T-helper 2 cell (primary cell): ENCODE results near the gene USP7.
"Not testable (repeated sequence)": the region's sequence is repeated elsewhere in the genome, so short reads cannot be mapped to it uniquely, and the experiment has no call there.

ENCODE experiments used
- DNase-seq, 5 experiments: peaks; one replicate each; pipeline versions ENCODE4 v3.0.0 to v3.0.0-alpha.2; 2012 to 2022

Gene USP7

DNA sequence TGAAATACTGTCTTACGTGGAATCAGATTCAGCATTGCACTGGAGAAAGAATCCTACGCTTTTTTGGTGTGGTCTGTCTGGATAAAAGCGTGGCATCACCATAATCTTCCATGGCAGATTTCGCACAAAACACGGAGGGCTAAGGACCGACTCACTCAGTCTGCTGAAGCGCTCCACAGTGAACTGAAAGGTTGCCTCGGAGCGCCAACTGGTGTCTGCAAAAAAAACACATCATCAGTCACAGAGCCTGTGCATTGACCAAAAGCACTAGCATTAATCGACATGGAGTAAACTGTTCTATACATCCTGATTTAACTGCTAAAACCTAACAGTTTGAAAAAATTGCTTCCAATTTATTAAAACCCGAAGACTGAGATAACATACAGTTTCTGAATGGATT is 40.5 kb downstream of the USP7 start:
- DNase-seq = no peak

DNA sequence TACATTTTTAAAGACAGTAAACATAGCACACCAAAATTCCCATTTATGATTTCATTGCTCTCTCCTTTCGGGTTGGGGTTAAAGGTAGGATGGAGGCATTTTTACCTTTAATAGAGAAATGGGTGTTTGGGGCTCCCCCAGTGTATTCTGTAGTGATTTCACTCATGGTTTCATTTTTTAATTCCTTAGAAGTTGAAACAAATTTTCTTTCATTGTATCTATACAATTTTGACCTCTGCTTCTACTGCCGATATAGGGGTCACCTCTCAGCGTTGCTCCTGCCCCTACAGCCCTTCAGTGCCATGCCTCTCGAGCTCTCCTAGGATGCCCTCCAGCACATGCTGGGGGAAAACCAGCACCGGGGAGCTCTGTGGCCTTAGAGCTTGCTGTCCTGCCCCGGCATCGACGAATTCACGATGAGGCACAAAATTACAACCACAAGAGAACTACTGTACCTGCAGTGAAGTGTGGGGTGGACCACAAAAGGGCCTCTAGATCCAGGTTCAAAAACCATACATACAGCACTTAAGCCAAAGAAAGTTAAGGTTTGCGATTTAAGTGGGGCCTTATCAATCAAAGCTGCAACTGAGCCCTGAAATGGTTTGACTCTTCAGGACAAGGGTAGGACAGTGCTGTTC is 42.2 kb downstream of the USP7 start:
- DNase-seq = peak in 1 of 5 experiments; percentile 47

DNA sequence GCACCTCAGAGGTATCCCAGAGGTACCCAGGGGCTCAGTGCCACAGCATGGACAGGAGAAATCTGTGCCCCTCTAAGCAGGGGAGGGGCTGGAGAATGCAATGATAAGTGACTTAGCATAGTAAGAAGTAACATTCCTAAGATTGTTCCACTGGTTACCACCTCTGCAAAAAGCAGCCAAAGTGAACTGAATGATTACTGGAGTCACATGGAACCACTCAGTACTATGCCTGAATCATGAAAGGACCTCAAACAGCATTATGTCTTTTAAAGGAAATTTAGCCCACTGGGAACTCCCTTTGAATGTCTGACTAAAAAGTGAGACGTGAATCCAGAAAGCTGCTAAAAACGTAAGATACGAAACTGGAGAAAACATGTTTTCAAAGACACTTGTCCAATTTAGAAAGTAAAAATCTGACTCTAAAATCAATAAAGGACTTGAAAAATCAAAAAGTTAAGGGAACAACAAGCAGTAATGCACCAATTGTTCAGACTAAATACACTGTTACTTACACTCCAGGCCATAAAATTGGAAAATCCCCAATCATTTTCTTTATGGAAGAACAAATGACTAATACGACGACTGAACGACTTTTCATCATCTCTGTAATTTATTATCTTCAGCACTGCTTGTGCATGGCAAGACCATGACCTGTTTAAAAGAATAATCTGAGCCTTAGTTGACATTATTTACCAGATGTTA is 42.9 kb downstream of the USP7 start:
- DNase-seq = peak in 1 of 5 experiments; percentile 22

DNA sequence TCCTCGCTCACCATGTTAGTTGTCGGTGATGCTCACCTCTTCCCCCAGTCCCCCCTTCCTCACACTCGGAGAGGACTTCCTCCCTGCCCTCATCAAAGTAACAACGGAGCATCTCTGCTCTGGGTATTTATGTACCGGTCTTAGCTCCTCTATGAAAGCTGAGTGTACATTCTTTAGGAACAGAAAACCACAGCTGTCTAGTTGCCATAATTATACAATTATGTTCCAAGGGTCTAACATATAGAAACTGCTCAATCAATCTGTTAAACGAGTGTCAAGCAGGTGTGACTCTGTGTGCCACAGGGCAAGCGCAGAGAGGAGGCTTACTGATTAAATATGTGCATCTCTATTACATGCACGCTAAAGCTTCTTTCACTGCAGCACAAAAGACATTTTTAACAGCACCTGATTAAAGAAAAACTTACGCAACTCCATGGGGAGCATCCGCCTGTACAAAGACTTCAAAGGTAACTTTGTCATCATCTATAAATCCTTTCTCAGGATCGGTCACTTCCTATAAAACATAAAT is 43.7 kb downstream of the USP7 start:
- no peak for DNase-seq

DNA sequence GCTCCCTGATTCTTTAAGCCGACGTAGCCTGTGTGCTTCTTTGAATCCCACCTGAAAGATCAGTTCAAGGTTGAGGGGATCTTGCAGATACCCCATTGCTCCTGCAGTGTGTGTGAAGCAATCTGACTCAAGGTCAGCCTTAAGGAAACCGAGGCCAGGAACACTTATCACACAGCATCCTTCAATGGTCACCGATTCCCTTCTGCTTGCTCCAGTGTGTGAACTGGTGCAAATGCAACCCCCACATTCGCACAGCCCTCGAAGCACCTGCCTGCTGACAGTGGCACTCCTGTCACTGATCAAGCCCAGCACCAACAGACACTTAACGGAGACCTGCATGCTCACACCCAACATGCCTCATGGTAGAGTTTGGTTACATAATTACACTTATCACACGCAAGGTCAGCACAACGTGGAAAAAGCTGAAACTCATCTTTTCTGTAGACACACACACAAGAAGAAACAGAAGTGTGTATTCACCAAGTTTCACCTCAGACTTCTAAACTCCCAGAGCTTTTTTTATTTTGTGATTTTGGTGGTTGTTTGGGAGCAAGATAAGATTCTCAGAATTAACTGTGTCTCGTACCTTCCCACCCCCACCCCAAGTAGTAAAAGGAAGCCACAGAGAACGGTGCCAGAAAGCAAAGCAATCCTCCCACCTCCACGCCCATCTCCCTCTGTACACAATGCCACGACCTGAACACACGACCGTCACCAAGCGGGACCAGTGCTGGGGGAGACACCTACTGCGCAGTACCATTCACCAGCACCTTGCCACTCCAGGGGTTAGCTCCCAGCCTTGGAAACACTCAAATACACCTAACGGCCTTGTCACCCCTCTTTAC is 44.4 kb downstream of the USP7 start:
- DNase-seq = peak in 1 of 5 experiments; percentile 77

DNA sequence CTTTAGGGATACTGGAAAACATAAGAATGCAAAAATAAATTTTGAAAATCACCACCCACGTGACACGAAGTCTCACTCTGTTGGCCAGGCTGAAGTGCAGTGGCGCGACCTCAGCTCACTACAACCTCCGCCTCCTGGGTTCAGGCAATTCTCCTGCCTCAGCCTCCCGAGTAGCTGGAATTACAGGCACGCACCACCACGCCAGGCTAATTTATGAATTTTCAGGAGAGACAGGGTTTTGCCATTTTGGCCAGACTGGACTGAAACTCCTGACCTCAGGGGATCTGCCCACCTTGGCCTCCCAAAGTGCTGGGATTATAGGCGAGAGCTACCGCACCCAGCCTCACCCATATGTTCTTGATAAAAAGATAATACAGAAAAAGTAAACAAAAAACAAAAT is 46.4 kb downstream of the USP7 start:
- DNase-seq = not testable (repeated sequence)

DNA sequence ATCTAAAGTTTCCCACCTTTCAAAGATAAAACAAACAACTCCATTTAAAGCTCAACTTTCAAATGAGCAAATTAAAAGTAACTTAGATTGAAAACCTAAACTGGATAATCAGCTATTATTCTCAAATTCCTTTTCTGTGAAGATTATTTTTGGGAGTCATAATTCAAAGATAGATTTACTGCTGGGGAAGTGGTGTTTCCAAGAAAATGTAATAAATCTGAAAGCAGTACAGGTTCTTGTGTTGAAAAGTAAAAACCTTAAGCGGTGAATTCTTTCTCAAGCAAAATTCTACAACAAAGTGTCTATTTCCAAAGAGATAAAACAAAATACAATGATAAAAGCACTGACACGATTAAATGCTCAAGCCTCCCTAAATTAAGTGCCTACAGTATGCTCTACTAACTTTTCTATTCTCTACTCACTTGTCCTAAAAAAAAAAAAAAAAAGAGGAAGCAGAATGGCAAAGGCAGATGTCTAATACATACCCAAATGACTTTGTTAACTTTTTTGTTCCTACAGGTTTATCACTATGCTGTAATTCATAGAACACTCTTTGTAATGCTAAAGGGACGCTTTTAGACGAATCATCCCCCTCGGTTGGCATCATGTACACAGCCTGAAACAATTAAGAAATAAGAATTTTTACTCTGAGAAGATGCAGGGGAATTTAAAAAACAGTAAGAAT is 47.0 kb downstream of the USP7 start:
- no peak for DNase-seq

DNA sequence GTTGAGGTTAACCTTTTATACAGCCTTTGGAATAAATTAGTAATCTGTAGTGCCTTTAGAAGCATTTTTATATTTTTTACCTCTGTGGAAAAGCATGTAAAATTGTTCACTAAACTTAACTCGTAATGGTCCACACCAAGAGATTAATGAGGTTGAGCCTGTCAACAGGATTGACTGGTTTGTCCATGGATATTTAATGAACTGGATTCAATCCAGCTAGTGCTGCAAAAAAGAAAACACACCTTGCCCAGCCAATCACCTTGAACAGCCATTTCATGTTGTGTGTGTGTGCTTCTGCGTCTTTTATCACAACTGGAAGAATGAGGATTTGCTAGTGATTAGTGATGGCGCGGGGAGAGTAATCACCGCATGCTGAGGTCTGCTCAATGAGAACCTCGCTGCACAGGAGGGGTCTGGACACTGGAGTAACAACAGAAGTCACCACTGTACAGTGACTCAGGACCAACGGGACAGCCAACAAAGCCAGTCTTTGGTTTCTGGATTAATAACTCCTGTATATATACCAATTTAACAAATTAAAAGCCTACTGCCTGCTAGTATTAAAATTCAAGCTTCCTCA is 47.9 kb downstream of the USP7 start:
- DNase-seq = no peak

DNA sequence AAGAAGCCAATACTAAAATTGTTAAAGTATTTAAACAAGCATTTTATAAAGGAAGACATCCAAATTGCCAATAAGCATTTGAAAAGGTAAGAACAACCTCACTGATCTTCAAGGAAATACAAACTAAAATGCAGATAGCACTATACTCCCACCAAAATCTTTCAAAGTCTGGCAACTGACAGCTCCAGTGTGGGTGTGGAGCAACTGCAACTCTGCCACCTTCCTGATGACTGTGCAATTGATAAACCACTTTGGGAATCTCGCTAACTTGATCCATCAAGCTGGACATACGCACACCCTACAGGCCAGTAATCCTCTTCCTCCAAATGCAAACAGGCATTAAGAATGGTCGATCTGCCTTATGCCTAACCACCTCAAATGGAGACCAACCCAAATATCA is 49.6 kb downstream of the USP7 start:
- no peak for DNase-seq

DNA sequence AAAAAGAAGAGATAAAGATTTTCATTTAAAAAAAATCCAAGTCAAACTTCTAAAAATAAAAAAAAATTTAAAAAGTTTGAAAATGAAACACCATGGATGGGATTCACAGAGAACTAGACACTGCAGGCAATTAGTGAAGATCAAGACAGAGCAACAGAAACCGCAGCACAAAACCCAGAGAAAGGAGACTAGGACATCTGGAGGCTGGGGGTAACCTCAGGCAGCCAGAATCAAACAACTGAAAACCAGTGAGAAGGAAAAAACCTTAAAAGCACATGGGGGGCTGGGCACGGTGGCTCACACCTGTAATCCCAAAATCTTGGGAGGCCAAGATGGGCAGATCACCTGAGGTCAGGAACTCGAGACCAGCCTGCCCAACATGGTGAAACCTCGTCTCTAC is 50.9 kb downstream of the USP7 start:
- no peak for DNase-seq

DNA sequence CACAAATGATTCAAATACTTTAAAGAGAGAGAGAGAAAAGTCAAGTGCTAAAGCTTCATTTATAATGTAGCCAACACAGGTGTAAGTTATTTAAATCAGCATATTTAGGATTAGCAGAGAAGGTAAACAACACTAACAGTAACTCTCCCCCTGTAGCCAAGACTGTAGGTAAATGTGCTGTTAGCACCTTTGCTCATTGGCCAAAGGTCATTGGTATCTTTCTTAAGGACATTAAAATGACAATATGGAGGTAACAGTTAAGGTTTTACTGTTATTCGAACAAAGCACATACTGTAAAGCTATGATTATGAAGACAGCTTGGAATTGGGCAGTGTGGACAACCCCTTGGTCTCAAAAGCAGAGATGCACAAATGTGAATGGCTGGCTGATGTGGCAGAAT is 52.9 kb downstream of the USP7 start:
- DNase-seq = no peak

DNA sequence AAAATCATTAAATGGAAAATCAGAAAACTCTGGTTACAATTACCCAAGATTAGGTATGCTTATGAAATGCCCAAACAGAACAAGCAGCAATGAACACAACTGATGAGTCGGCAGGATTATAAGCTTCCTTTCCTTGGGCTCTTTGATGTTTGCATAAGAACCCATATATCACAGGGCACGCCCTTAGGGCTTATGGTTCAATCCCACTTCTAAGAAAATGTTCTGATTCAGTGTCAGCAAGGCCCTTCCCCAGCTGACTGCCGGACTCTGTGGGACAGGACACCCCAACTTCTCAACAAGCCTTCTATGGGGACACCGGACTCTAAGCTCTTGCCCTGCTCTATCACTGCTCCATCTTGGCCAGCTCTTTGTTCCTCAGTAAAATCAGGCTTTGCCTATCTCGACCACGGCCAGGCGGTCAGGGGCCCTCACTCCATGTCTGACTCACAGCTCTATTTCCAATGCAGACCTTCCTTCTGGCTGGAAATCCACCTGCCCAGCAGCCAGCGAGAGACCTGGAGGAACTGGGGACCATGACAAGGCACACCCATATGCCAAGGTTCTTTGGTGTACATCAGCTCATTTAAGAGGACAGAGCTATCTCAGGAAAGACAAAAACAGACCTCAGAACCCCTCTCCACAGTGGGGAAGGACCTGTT is 54.8 kb downstream of the USP7 start:
- DNase-seq = no peak

DNA sequence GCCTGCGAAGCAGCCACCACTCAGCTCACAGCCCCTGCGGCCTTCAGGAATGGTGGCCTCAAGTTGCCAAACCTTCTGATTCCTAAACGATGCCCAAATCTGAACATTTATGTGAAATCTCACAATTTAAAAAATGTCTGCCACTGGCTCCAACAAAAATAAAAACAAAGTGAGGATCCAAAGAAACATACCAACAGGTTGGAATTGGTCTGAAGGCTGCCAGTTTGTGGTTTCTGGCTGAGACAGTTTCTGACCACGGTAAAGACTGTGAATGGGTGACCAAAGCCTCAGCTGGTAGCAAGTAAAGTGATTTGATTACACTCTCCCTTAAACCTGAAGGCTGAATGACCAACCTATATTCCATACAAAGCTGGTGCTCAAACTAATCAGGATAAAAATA is 56.6 kb downstream of the USP7 start:
- no peak for DNase-seq

DNA sequence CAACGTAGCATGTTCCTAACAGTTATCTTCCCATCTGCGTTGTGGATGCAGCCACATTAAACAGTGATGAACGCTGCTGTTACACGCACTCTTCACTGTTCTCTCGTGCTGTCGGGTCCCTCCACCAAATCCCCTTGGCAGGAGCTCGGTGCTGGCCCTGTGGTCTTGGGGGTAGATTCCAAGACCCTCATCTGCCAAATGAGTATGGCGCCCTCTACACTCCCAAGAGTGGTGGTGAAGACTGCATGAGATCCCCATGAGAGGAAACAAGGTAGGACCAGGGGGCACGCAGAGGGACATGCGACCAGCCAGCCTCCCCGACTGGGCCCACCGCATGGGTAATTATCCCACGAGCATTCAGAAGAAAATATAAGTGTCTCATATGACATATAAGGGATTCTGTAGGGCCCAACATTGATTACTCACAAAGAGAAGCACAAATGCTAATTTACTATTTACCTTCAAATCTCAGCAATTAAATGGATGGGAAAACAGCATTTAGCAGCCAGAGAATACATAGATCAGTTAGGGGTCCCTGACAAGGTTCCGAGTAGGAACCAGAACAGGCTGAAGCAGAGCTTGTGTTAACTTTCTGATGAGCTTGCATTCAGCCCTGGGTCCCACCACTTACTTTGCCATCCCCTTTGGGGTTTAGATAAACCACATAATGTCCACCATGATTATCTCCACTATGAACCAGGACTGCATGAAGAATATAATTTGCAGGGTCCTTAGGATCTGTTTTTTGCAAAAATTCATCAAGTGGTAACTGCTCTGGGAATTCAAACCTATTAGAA is 57.7 kb downstream of the USP7 start:
- DNase-seq = no peak

DNA sequence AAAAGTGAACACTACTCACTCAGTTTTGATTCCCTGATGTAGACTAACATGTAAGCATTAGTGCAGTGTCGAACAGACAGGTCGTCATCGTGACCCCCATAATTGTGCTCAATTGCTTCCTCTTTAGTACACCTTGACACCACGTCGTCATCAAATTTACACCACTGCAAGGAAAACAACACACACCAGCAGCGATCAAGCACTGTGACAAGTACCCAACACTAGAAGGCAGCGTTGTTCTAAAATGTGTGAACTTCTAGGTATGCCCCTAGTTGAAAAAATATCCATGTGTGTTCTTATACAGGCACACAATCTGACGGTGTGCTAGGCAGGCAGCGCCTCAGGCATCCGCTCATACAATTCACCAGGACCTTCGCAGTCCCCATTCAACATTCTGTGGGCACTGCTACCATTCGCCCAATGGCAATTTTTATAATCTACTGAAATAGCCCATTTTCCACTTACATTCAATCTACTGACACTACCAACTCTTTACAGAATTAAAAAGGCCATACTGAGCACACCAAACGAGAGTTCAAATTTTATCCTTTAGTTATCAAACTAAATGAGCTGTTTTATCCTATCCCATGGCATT is 58.4 kb downstream of the USP7 start:
- peak in 1 of 5 experiments; percentile 66 for DNase-seq

DNA sequence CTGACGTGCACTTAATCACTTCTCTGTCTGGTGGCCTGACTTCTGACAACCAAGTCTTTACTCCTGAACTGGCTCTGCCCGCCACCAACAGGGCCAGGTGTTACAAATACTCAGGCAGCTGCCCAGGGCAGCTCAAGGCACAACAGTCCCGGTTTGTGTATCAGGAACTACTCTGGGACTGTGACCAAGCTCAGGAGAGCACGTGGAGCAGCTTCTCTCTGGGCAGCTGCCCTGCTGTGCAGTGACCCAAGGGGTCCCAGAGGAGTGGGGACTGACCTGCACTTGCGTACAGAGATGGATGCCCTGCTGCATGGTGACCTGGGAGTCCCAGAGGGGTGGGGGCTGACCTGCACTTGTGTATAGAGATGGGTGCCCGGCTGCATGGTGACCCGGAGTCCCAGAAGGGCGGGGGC is 59.7 kb downstream of the USP7 start:
- no peak for DNase-seq

DNA sequence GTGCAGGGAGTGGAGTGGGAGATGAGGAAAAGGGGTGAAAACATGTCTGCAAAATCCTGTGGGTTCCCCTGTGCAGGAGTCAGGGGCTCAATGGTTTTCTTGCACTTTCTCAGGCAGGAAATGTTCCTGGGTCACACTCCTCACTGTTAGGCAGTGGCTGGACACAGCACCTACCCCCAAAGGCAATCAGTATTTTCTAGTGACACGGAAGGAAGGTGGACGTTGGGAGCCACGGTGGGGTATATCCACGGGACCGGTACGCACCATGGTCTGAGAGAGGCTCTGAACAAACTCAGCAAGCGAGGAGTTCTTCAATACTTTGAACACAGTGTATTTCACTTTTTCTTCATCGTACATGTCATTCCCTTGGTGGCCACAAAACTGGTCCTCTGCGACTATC is 60.7 kb downstream of the USP7 start:
- DNase-seq = no peak

DNA sequence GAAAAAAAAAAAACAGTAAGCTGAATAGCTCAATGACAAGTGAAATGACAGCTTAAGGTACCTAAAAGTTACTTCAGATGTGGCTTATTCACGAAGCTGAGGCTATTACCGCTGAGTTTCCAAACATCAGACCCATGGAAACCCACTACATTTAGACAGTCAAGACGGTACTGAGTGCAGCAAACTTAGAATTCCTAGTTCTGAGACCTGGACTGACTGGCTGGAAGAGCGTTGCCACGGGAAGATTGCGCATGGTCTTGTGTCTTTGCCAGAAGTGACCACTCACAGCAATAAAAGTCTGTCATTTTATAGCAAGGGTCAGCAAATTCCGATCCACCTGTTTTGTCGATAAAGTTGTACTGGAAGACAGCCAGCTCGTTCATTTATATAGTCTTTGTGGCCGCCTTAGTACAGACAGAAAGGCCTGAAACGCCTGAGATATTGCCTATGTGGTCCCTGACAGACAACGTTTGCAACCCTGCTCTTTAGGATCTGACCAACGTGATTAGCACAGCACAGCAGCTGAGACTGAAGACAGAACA is 62.3 kb downstream of the USP7 start:
- no peak for DNase-seq

DNA sequence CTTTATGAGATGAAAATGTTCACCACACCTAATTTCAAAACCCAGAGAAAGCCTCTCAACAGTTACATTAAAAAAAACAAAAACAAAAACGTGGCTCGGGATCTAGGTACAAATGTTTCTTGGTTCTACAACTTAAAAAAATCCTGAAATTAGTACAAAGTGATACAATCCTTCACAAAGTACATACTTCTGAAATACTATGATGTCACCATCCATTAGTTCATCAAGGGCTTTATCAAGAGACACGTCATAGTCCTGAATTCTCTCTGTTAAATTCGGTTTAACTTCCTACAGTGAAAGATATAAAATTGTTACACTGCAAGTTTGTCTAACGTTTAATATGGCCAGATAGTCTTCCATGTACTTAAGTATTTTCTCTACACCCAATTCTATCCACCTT is 63.4 kb downstream of the USP7 start:
- no peak for DNase-seq

DNA sequence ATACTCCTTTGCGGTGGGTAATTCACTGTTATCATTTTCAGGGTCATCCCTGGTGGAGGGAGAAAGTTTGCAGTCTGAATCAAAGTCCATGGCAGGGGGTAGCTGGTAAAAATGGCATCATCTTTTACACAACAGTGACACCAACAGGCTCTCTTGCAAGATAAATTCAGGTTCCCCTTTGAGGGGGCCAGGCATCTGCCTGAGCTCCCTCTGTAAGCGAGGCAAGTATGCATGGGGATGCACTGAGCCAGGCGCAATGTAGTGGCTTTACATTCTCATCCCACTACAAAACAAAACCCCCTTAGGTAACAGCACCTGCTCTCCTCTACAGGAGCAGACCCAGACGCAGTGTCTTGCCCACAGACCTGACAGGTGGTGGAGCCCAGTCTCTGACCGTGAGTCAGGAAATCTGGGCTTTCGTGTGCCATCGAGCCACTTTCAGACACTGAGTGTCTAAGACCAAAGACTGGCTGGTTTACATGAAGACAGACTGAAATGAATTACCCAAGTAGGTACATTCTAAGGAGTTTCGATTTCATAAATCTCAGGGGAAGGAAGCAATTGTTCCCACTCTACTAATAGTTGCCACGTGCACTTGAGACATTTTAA is 63.9 kb downstream of the USP7 start:
- no peak for DNase-seq
